Endothelial cell of umbilical vein (primary cell): ENCODE measurements around the gene MTG1. TPM values are rescaled to one million over a fixed set of nuclear protein-coding genes. Genes with fewer than 3 reads are reported as not detected.

Experiments used
- BruUV-seq: library from RNA; stranded (reverse); fragments of 400-500 nt; replicated peaks from 2 replicates; lab custom pipeline; 2021; lab: Mats Ljungman, UMichigan
- CTCF ChIA-PET: fragments of 300-600, 350-600 bp; sonication (Branson Sonifier 250); formaldehyde crosslinking; loops from one replicate; lab custom pipeline; 2021; ENCODE audit warnings: antibody characterized with exemption, inconsistent platforms; lab: Charles Lee
- POLR2A ChIA-PET: fragments of 300-600, 350-600 bp; sonication (Branson Sonifier 250); formaldehyde crosslinking; loops from one replicate; lab custom pipeline; 2021; ENCODE audit warnings: antibody characterized with exemption, inconsistent platforms; lab: Charles Lee
- DNase-seq: peaks from one replicate; pipeline ENCODE4 v3.0.0-alpha.2; 2011; ENCODE audit warnings: low read depth, low spot score
- FAIRE-seq: peaks from 2 replicates; lab custom pipeline; 2011; peaks lifted over from hg19 to GRCh38; lab: Jason Lieb, UNC
- H2AFZ ChIP-seq: 2 replicates; pipeline ENCODE4 v1.6.0; 2012; ENCODE audit warnings: low read depth, low read length, control low read depth, inconsistent platforms
- H3K27ac ChIP-seq: 2 replicates; pipeline ENCODE4 v1.5.1; 2011; ENCODE audit warnings: low read depth, mild to moderate bottlenecking, control low read depth, low read length, moderate library complexity; ENCODE audit not compliant: insufficient read depth
- H3K27me3 ChIP-seq, 2 experiments: 2 replicates each; pipeline versions ENCODE4 v1.6.0 to v1.6.1; 2011; ENCODE audit warnings: low read length in 2 of 2, mixed read lengths in 1 of 2; ENCODE audit not compliant: control insufficient read depth in 2 of 2, insufficient read depth in 2 of 2
- H3K36me3 ChIP-seq, 2 experiments: 2 replicates in 1 of 2; 3 replicates in 1 of 2; pipeline ENCODE4 v1.5.1; 2011; ENCODE audit warnings: low read length in 2 of 2, mild to moderate bottlenecking in 1 of 2, moderate library complexity in 1 of 2; ENCODE audit not compliant: control insufficient read depth in 2 of 2, insufficient read depth in 2 of 2; ENCODE audit errors: extremely low read depth in 1 of 2
- H3K4me1 ChIP-seq: 3 replicates; pipeline ENCODE4 v1.5.1; 2011; ENCODE audit warnings: mild to moderate bottlenecking, low read length; ENCODE audit not compliant: control insufficient read depth, insufficient read depth; ENCODE audit errors: extremely low read depth
- H3K4me2 ChIP-seq: 2 replicates; pipeline ENCODE4 v1.6.1; 2011; ENCODE audit warnings: low read length, control low read depth, mixed read lengths; ENCODE audit not compliant: insufficient read depth
- H3K4me3 ChIP-seq, 3 experiments: fragments of 200-600 bp in 1 of 3; sonication (generic), shearing (Covaris generic) in 1 of 3; replicated peaks in 1 of 3; 2 replicates each; pipeline ENCODE4 v1.5.1; 2011 to 2016; ENCODE audit warnings: control low read depth in 3 of 3, low read length in 3 of 3, mild to moderate bottlenecking in 2 of 3, inconsistent platforms in 1 of 3, low read depth in 1 of 3, moderate library complexity in 1 of 3; ENCODE audit not compliant: insufficient read depth in 1 of 3
- H3K79me2 ChIP-seq: 2 replicates; pipeline ENCODE4 v1.6.0; 2012; ENCODE audit warnings: low read length, inconsistent platforms; ENCODE audit not compliant: control insufficient read depth, insufficient read depth
- H3K9ac ChIP-seq: replicated peaks from 2 replicates; pipeline ENCODE3; 2011; ENCODE audit warnings: low read length, control low read depth; ENCODE audit not compliant: insufficient read depth; ENCODE audit errors: extremely low read depth
- H3K9me1 ChIP-seq: replicated peaks from 3 replicates; pipeline ENCODE4 v1.6.0; 2011; ENCODE audit warnings: mild to moderate bottlenecking, low read length; ENCODE audit not compliant: control insufficient read depth, insufficient read depth; ENCODE audit errors: extremely low read depth
- H3K9me3 ChIP-seq: replicated peaks from 2 replicates; pipeline ENCODE4 v1.5.1; 2012; ENCODE audit warnings: low read length, inconsistent platforms; ENCODE audit not compliant: control insufficient read depth, insufficient read depth
- H4K20me1 ChIP-seq: replicated peaks from 2 replicates; pipeline ENCODE3; 2011; ENCODE audit warnings: mild to moderate bottlenecking, low read length; ENCODE audit not compliant: control insufficient read depth, insufficient read depth; ENCODE audit errors: extremely low read depth
- EZH2 ChIP-seq: IDR thresholded peaks from 2 replicates; pipeline ENCODE4 v1.6.1; 2012; ENCODE audit warnings: borderline replicate concordance, low read depth, mild to moderate bottlenecking, moderate library complexity, low read length, inconsistent platforms; ENCODE audit not compliant: severe bottlenecking
- FOS ChIP-seq: IDR thresholded peaks from 2 replicates; pipeline ENCODE4 v1.6.1; 2011; ENCODE audit warnings: mild to moderate bottlenecking, low read length, moderate library complexity, borderline replicate concordance; ENCODE audit not compliant: insufficient read depth
- GATA2 ChIP-seq: IDR thresholded peaks from 2 replicates; pipeline ENCODE4 v1.7.0; 2011; ENCODE audit warnings: low read depth, mild to moderate bottlenecking, moderate library complexity, mixed read lengths, low read length; ENCODE audit not compliant: insufficient read length, insufficient read depth
- JUN ChIP-seq: IDR thresholded peaks from 2 replicates; pipeline ENCODE4 v1.6.1; 2011; ENCODE audit warnings: borderline replicate concordance, low read depth; ENCODE audit not compliant: insufficient read length, insufficient read depth
- MYC ChIP-seq: IDR thresholded peaks from one replicate; pipeline ENCODE4 v1.6.1; 2011; ENCODE audit warnings: mild to moderate bottlenecking, low read depth, low read length
- POLR2A ChIP-seq: IDR thresholded peaks from 2 replicates; pipeline ENCODE4 v1.6.1; 2012; ENCODE audit warnings: low read depth, mild to moderate bottlenecking, control low read depth, low read length
- dilution Hi-C: fragments of 300-500 bp; cut with MboI; formaldehyde crosslinking; loops from one replicate; pipeline ENCODE4 v1.15.0; 2019; ENCODE audit warnings: low sequenced_read_pairs; ENCODE audit not compliant: extremely low pct_ligation_motif_present
- intact Hi-C: fragments of 100-400 bp; cut with micrococcal nuclease; formaldehyde crosslinking; loops from one replicate; pipeline ENCODE4 v1.10.0; 2022
- polyA plus RNA-seq, 4 experiments: library from polyadenylated mRNA; depleted of rRNA in 3 of 4; stranded (reverse) in 3 of 4; unstranded in 1 of 4; fragments of >200 nt; gene quantifications; 2 replicates each; pipeline versions ENCODE4 v1.2.1 to v1.2.3, GENCODE V29; 2011 to 2012; ENCODE audit warnings: missing spikeins in 1 of 4
- total RNA-seq: library from RNA; stranded (reverse); gene quantifications from 2 replicates; pipeline ENCODE4 v1.2.3, GENCODE V29; 2021
- TF ChIP-seq, protein P1 (sequence below): IDR thresholded peaks from 2 replicates; pipeline ENCODE4 v1.6.1; 2011; ENCODE audit not compliant: insufficient read depth, insufficient read length
- TF ChIP-seq, protein P2 (sequence below), 2 donors: IDR thresholded peaks; 1 replicate in 1 of 2; 2 replicates in 1 of 2; pipeline ENCODE4 v1.5.1; 2011; ENCODE audit warnings: low read length in 2 of 2, mild to moderate bottlenecking in 2 of 2, moderate library complexity in 2 of 2, control low read depth in 1 of 2, inconsistent platforms in 1 of 2, low read depth in 1 of 2; ENCODE audit not compliant: insufficient read depth in 1 of 2; ENCODE audit errors: extremely low read depth in 1 of 2

The MTG1 gene
- total and polyA plus RNA-seq, 2 donors (not counting 3 experiments of a cell fraction or from before 2014, with no cell fraction given): 66.5 to 91.6 TPM

DNA sequence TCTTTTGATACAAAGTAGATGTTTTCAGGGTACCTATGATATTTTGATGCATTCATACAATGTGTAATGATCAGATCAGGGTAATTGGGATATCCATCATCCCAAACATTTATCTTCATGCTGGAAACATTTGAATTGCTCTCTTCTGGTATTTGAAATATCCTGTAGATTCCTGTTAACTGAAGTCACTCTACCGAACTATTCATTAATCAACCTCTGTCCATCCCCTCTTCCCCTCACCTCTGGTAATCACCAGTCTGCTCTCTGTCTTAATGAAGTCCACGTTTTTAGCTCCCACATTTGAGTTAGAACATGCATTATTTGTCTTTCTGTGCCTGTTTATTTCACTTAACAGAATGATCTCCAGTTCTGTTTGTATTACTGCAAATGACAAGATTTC lies 11.3 kb downstream of the MTG1 start:
- no peaks in the 10 kb centered on the region for H3K27me3 ChIP-seq
- no peak overlapping the region for H3K4me3 ChIP-seq
- ChIA-PET POLR2A (no interaction called here), CTCF (no interaction called here)
- no peak overlapping the region for H3K27ac ChIP-seq
- FAIRE-seq (no peak), DNase-seq (no peak)
- peaks cover 54% of the 10 kb centered on the region for H3K79me2 ChIP-seq
- peaks cover 8 to 22% of the 10 kb centered on the region in 2 experiments for H3K36me3 ChIP-seq
- H4K20me1 ChIP-seq: no peaks in the 10 kb centered on the region
- BruUV-seq: no TSS peak
- H3K9ac ChIP-seq: no peak overlapping the region
- intact Hi-C loops (no loop called here), dilution Hi-C loops (no loop called here)
- peaks cover 2% of the 10 kb centered on the region for H3K9me1 ChIP-seq
- H3K9me3 ChIP-seq: no peaks in the 10 kb centered on the region
- TF ChIP-seq GATA2 (no peak), JUN (no peak), MYC (no peak), POLR2A (no peak), FOS (no peak), EZH2 (no peak)
- TF ChIP-seq, protein P1, sequence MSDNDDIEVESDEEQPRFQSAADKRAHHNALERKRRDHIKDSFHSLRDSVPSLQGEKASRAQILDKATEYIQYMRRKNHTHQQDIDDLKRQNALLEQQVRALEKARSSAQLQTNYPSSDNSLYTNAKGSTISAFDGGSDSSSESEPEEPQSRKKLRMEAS: no peak
- TF ChIP-seq, protein P2, sequence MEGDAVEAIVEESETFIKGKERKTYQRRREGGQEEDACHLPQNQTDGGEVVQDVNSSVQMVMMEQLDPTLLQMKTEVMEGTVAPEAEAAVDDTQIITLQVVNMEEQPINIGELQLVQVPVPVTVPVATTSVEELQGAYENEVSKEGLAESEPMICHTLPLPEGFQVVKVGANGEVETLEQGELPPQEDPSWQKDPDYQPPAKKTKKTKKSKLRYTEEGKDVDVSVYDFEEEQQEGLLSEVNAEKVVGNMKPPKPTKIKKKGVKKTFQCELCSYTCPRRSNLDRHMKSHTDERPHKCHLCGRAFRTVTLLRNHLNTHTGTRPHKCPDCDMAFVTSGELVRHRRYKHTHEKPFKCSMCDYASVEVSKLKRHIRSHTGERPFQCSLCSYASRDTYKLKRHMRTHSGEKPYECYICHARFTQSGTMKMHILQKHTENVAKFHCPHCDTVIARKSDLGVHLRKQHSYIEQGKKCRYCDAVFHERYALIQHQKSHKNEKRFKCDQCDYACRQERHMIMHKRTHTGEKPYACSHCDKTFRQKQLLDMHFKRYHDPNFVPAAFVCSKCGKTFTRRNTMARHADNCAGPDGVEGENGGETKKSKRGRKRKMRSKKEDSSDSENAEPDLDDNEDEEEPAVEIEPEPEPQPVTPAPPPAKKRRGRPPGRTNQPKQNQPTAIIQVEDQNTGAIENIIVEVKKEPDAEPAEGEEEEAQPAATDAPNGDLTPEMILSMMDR (IDR thresholded peaks at IDR 0.05; ENCODE audit: extremely low read depth in 1 of 2, insufficient read depth in 1 of 2, low read depth in 1 of 2, low read length in 2 of 2): no peak
- H3K4me1 ChIP-seq: no peaks in the 10 kb centered on the region
- no peak overlapping the region for H3K4me2 ChIP-seq
- H2AFZ ChIP-seq: no peak overlapping the region
